GM12891 (cell line): ENCODE data around the gene SPATA20.

Experiments
- PAX5 ChIP-seq: IDR thresholded peaks from 2 replicates; pipeline ENCODE4 v1.6.1; 2011; ENCODE audit warnings: low read length, moderate library complexity, mild to moderate bottlenecking; ENCODE audit not compliant: insufficient read depth, severe bottlenecking
- POLR2A ChIP-seq: IDR thresholded peaks from 2 replicates; pipeline ENCODE4 v1.6.1; 2011; ENCODE audit warnings: low read depth, low read length, control low read depth
- POLR2AphosphoS5 ChIP-seq: IDR thresholded peaks from 2 replicates; pipeline ENCODE4 v1.6.1; 2011; ENCODE audit warnings: low read depth, low read length, control low read depth
- POU2F2 ChIP-seq: IDR thresholded peaks from 2 replicates; pipeline ENCODE4 v1.6.1; 2011; ENCODE audit warnings: low read depth, mild to moderate bottlenecking, control low read depth, low read length, moderate library complexity
- TAF1 ChIP-seq: IDR thresholded peaks from 2 replicates; pipeline ENCODE4 v1.6.1; 2011; ENCODE audit warnings: low read depth, low read length, control low read depth

DNA sequence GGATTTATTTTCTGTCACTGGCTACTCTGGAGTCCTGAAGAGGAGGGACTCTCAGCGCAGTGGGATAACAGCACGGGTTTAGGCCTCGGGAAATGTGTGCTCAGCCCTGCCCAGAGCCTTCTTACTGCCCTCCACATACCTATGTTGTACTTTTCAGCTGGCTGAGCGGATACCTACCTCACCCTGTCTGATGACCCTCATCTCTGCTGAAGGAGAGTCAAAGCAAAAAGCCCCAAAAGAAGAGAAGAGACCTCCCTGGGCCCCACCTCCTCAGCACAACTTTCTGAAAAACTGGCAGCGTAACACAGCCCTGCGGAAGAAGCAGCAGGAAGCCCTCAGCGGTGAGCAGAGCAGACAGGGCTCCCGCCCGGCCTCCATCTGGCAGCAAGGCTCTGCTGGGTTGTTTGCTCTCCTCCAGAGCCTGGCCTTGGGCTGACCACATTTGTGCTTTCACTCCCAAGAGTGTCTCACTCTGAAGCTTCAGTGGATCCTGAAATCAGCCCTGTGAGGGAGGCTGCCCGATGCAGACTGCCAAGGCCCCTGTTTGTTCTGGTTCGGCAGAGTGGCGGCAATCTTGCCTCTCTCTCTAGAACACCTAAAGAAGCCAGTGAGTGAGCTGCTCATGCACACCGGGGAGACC is 28.5 kb upstream of the SPATA20 start:
- TF ChIP-seq TAF1: no peak
- no peak for TF ChIP-seq POLR2AphosphoS5
- TF ChIP-seq POLR2A: no peak
- no peak for TF ChIP-seq POU2F2
- TF ChIP-seq PAX5: no peak
